PC-9 (cell line): ENCODE results near the gene NAALADL1.

ENCODE experiments used
- CTCF ChIP-seq: fragments of 200-600 bp; sonication (generic); conservative IDR thresholded peaks from 2 replicates; pipeline ENCODE4 v1.6.1; 2017; ENCODE audit warnings: mixed run types, antibody characterized with exemption, mild to moderate bottlenecking, moderate library complexity
- EZH2 ChIP-seq: fragments of 200-600 bp; sonication (generic); IDR thresholded peaks from 2 replicates; pipeline ENCODE4 v1.8.0; 2017; ENCODE audit warnings: antibody characterized with exemption, low read depth

GRCh38 chr11:65036931-65037330 is 21.4 kb downstream of the NAALADL1 start:
- TF ChIP-seq CTCF (no peak), EZH2 (no peak)
